ENCODE data around the gene FXN.
A peak's percentile ranks its signal among the peaks of the same experiment; 100 is the strongest.

FXN gene

DNA sequence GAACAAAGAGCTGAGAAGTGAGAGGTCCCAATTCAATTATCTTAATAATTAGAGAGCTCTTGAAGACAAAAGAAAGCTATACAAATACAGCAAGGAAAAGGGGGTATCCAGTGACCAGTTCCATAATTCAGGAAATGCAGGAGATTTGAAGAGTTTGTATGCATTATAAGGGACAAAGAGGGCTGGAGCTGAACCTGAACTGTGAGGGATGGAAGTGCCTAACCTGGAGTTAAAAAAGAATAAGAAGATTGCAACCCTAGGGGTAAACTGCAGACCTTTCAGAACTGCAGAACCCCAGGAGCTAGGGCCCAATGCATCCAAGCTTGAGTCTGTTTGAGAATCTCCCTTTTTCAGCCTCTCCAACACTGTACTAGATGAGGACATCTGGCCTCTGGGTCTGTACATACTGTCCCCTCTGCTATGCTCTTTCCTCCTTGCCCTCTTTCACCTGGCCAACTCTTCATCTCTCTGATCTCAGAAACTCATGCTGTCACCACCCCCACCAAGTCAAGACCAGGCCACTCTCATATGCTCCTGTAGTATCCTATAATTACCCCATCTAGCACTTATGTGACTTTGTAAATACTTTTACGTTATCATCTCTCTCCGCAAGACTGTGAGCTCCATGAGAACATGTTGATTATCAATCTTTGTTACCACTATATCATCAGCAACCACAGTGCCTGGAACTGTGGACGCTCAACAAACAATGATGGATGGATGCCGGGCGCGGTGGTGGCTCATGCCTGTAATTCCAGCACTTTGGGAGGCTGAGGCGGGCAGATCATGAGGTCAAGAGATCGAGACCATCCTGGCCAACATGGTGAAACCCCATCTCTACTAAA lies 15.0 kb upstream of the FXN start:
- Histone ChIP-seq H3K9ac (ENCODE audit: low read depth in 1 of 2, low read length in 2 of 2) (no peak overlapping the region), H3K27ac (ENCODE audit: low read depth, low read length) (no peak overlapping the region), H3K9me3 (ENCODE audit: control insufficient read depth in 1 of 2, low read length in 2 of 2) (no peaks in the 10 kb centered on the region), H3K36me3 (ENCODE audit: control insufficient read depth in 1 of 2, insufficient read depth in 2 of 2, low read length in 2 of 2) (no peaks in the 10 kb centered on the region), H3K27me3 (ENCODE audit: control insufficient read depth in 1 of 2, insufficient read depth in 2 of 2, low read length in 2 of 2) (no peaks in the 10 kb centered on the region), H3K4me3 (ENCODE audit: low read depth in 1 of 2, low read length in 2 of 2) (no peak overlapping the region), H3K4me1 (ENCODE audit: control insufficient read depth in 1 of 2, insufficient read depth in 2 of 2, low read length in 2 of 2) (peaks cover 0 to 8% of the 10 kb centered on the region in 2 donors)

DNA sequence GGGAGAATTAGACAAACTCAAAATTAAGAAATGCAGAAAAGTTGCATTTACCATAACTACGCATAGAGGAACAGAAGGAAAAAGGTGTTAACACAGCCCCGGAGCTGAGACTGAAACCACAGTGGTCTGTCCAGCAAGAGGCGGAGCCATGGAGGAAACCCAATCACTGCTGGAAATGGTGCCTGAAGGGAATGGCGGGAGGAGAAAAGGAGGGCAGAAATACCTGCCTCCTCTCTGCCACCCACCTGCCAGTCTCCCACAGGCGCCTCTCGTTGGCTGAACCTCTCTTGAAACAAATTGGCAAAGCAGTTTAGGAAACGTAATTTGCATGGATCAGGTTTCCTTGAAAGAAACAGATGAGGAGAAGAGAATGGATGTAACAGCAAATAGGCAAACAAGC lies 11.9 kb upstream of the FXN start:
- Histone ChIP-seq H3K27me3 (ENCODE audit: control insufficient read depth in 1 of 2, insufficient read depth in 2 of 2, low read length in 2 of 2) (no peaks in the 10 kb centered on the region), H3K4me3 (ENCODE audit: low read depth in 1 of 2, low read length in 2 of 2) (no peak overlapping the region), H3K27ac (ENCODE audit: low read depth, low read length) (no peak overlapping the region), H3K4me1 (ENCODE audit: control insufficient read depth in 1 of 2, insufficient read depth in 2 of 2, low read length in 2 of 2) (peaks cover 0 to 8% of the 10 kb centered on the region in 2 donors), H3K9ac (ENCODE audit: low read depth in 1 of 2, low read length in 2 of 2) (no peak overlapping the region), H3K36me3 (ENCODE audit: control insufficient read depth in 1 of 2, insufficient read depth in 2 of 2, low read length in 2 of 2) (no peaks in the 10 kb centered on the region), H3K9me3 (ENCODE audit: control insufficient read depth in 1 of 2, low read length in 2 of 2) (no peaks in the 10 kb centered on the region)

DNA sequence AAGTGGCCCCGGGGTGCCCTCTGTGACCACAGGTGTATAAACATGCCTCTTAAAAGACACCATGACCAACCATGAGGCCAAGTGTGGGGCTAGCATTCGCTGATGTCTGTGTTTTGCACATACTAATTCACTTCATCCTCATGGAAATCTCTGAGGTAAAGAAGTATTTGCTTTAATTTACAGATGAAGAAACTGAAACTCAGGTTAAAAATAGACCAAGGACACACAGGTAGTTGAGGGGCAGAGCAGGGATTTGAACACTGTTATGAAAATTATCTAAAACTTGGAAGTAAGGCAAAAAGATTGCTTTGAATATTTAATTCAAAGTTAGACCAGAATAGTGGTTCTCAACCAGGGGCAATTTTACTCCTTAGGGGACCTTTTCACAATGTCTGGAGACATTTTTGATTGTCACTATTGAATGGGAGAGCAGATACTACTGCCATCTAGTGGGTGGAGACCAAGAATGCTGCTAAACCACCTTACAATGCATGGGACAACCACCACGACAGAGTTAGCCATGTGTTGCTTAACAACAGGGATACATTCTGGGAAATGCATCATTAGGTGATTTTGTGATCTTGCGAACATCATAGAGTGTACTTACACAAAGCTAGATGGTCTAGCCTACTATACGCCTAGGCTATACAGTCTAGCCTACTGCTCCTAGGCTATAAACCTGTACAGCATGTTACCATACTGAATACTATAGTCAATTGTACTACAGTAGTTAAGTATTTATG lies 8.0 kb upstream of the FXN start:
- no peaks in the 10 kb centered on the region for H3K9me3 ChIP-seq (ENCODE audit: control insufficient read depth in 1 of 2, low read length in 2 of 2)
- no peaks in the 10 kb centered on the region for H3K36me3 ChIP-seq (ENCODE audit: control insufficient read depth in 1 of 2, insufficient read depth in 2 of 2, low read length in 2 of 2)
- H3K27ac ChIP-seq (ENCODE audit: low read depth, low read length): no peak overlapping the region
- H3K4me1 ChIP-seq (ENCODE audit: control insufficient read depth in 1 of 2, insufficient read depth in 2 of 2, low read length in 2 of 2): peaks cover 0 to 3% of the 10 kb centered on the region in 2 donors
- H3K27me3 ChIP-seq (ENCODE audit: control insufficient read depth in 1 of 2, insufficient read depth in 2 of 2, low read length in 2 of 2): no peaks in the 10 kb centered on the region
- no peak overlapping the region for H3K9ac ChIP-seq (ENCODE audit: low read depth in 1 of 2, low read length in 2 of 2)
- H3K4me3 ChIP-seq (ENCODE audit: low read depth in 1 of 2, low read length in 2 of 2): no peak overlapping the region

DNA sequence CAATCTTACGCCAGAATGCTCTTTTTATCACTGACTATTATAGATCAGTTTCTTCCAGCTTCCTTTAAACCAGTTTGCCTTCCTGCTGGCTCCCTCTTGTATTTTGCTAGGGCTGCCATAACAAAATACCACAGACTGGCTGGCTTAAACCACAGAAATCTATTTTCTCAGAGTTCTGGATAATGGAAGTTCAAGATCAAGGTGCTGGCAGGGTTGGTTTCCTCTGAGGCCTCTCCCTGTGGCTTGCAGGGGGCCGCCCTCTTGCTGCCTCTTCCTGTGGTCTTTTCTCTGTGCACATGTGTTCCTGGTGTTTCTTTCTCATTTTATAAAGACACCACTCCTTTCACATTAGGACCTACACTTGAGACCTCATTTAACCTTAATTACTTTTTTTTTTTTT lies 6.8 kb upstream of the FXN start:
- Histone ChIP-seq H3K9ac (ENCODE audit: low read depth in 1 of 2, low read length in 2 of 2) (no peak overlapping the region), H3K36me3 (ENCODE audit: control insufficient read depth in 1 of 2, insufficient read depth in 2 of 2, low read length in 2 of 2) (no peaks in the 10 kb centered on the region), H3K4me1 (ENCODE audit: control insufficient read depth in 1 of 2, insufficient read depth in 2 of 2, low read length in 2 of 2) (no peaks in the 10 kb centered on the region), H3K4me3 (ENCODE audit: low read depth in 1 of 2, low read length in 2 of 2) (no peak overlapping the region), H3K9me3 (ENCODE audit: control insufficient read depth in 1 of 2, low read length in 2 of 2) (no peaks in the 10 kb centered on the region), H3K27me3 (ENCODE audit: control insufficient read depth in 1 of 2, insufficient read depth in 2 of 2, low read length in 2 of 2) (no peaks in the 10 kb centered on the region), H3K27ac (ENCODE audit: low read depth, low read length) (no peak overlapping the region)

- no peak overlapping the region for H3K27ac ChIP-seq (ENCODE audit: low read depth, low read length)
- no peaks in the 10 kb centered on the region for H3K4me1 ChIP-seq (ENCODE audit: control insufficient read depth in 1 of 2, insufficient read depth in 2 of 2, low read length in 2 of 2)
- H3K4me3 ChIP-seq (ENCODE audit: low read depth in 1 of 2, low read length in 2 of 2): no peak overlapping the region
- no peaks in the 10 kb centered on the region for H3K36me3 ChIP-seq (ENCODE audit: control insufficient read depth in 1 of 2, insufficient read depth in 2 of 2, low read length in 2 of 2)
- no peak overlapping the region for H3K9ac ChIP-seq (ENCODE audit: low read depth in 1 of 2, low read length in 2 of 2)
- no peaks in the 10 kb centered on the region for H3K27me3 ChIP-seq (ENCODE audit: control insufficient read depth in 1 of 2, insufficient read depth in 2 of 2, low read length in 2 of 2)
- no peaks in the 10 kb centered on the region for H3K9me3 ChIP-seq (ENCODE audit: control insufficient read depth in 1 of 2, low read length in 2 of 2)
Measured at GRCh38 chr9:69029535-69029934, 6.0 kb upstream of the FXN start.

GRCh38 chr9:69030851-69031645 lies 4.5 kb upstream of the FXN start:
- H3K36me3 ChIP-seq (ENCODE audit: control insufficient read depth in 1 of 2, insufficient read depth in 2 of 2, low read length in 2 of 2): no peaks in the 10 kb centered on the region
- H3K27me3 ChIP-seq (ENCODE audit: control insufficient read depth in 1 of 2, insufficient read depth in 2 of 2, low read length in 2 of 2): no peaks in the 10 kb centered on the region
- no peak overlapping the region for H3K9ac ChIP-seq (ENCODE audit: low read depth in 1 of 2, low read length in 2 of 2)
- H3K4me1 ChIP-seq (ENCODE audit: control insufficient read depth in 1 of 2, insufficient read depth in 2 of 2, low read length in 2 of 2): peaks cover 4% of the 10 kb centered on the region in 2 donors
- H3K4me3 ChIP-seq (ENCODE audit: low read depth in 1 of 2, low read length in 2 of 2): no peak overlapping the region
- H3K9me3 ChIP-seq (ENCODE audit: control insufficient read depth in 1 of 2, low read length in 2 of 2): no peaks in the 10 kb centered on the region
- no peak overlapping the region for H3K27ac ChIP-seq (ENCODE audit: low read depth, low read length)

DNA sequence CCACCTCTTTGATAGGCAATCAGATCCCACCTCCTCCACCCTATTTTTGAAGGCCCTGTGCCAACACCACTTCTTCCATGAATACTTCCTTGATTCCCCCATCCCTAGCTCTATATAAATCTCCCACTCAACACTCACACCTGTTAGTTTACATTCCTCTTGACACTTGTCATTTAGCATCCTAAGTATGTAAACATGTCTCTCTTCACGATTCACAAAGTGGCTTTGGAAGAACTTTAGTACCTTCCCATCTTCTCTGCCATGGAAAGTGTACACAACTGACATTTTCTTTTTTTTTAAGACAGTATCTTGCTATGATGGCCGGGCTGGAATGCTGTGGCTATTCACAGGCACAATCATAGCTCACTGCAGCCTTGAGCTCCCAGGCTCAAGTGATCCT lies 1.5 kb upstream of the FXN start:
- H3K27ac ChIP-seq (ENCODE audit: low read depth, low read length): no peak overlapping the region
- no peak overlapping the region for H3K9ac ChIP-seq (ENCODE audit: low read depth in 1 of 2, low read length in 2 of 2)
- H3K4me3 ChIP-seq (ENCODE audit: low read depth in 1 of 2, low read length in 2 of 2): no peak overlapping the region
- no peaks in the 10 kb centered on the region for H3K9me3 ChIP-seq (ENCODE audit: control insufficient read depth in 1 of 2, low read length in 2 of 2)
- H3K4me1 ChIP-seq (ENCODE audit: control insufficient read depth in 1 of 2, insufficient read depth in 2 of 2, low read length in 2 of 2): peaks cover 11% of the 10 kb centered on the region in 2 donors
- H3K36me3 ChIP-seq (ENCODE audit: control insufficient read depth in 1 of 2, insufficient read depth in 2 of 2, low read length in 2 of 2): no peaks in the 10 kb centered on the region
- no peaks in the 10 kb centered on the region for H3K27me3 ChIP-seq (ENCODE audit: control insufficient read depth in 1 of 2, insufficient read depth in 2 of 2, low read length in 2 of 2)

DNA sequence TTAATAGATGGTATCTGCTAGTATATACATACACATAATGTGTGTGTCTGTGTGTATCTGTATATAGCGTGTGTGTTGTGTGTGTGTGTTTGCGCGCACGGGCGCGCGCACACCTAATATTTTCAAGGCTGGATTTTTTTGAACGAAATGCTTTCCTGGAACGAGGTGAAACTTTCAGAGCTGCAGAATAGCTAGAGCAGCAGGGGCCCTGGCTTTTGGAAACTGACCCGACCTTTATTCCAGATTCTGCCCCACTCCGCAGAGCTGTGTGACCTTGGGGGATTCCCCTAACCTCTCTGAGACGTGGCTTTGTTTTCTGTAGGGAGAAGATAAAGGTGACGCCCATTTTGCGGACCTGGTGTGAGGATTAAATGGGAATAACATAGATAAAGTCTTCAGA lies 757 bp downstream of the FXN start:
- peak overlapping the region; percentile 98 to 99 for H3K4me3 ChIP-seq (ENCODE audit: low read depth in 1 of 2, low read length in 2 of 2)
- peak overlapping the region; percentile 65 for H3K27ac ChIP-seq (ENCODE audit: low read depth, low read length)
- no peaks in the 10 kb centered on the region for H3K36me3 ChIP-seq (ENCODE audit: control insufficient read depth in 1 of 2, insufficient read depth in 2 of 2, low read length in 2 of 2)
- peak overlapping the region; percentile 80 to 98 for H3K9ac ChIP-seq (ENCODE audit: low read depth in 1 of 2, low read length in 2 of 2)
- H3K9me3 ChIP-seq (ENCODE audit: control insufficient read depth in 1 of 2, low read length in 2 of 2): no peaks in the 10 kb centered on the region
- no peaks in the 10 kb centered on the region for H3K27me3 ChIP-seq (ENCODE audit: control insufficient read depth in 1 of 2, insufficient read depth in 2 of 2, low read length in 2 of 2)
- H3K4me1 ChIP-seq (ENCODE audit: control insufficient read depth in 1 of 2, insufficient read depth in 2 of 2, low read length in 2 of 2): peaks cover 11% of the 10 kb centered on the region in 2 donors

GRCh38 chr9:69036799-69037198 lies 1.2 kb downstream of the FXN start:
- Histone ChIP-seq H3K4me1 (ENCODE audit: control insufficient read depth in 1 of 2, insufficient read depth in 2 of 2, low read length in 2 of 2) (peaks cover 11% of the 10 kb centered on the region in 2 donors), H3K36me3 (ENCODE audit: control insufficient read depth in 1 of 2, insufficient read depth in 2 of 2, low read length in 2 of 2) (no peaks in the 10 kb centered on the region), H3K27ac (ENCODE audit: low read depth, low read length) (no peak overlapping the region), H3K4me3 (ENCODE audit: low read depth in 1 of 2, low read length in 2 of 2) (peak overlapping the region; percentile 98 to 99), H3K27me3 (ENCODE audit: control insufficient read depth in 1 of 2, insufficient read depth in 2 of 2, low read length in 2 of 2) (no peaks in the 10 kb centered on the region), H3K9me3 (ENCODE audit: control insufficient read depth in 1 of 2, low read length in 2 of 2) (no peaks in the 10 kb centered on the region), H3K9ac (ENCODE audit: low read depth in 1 of 2, low read length in 2 of 2) (peak overlapping the region; percentile 80 to 98)

DNA sequence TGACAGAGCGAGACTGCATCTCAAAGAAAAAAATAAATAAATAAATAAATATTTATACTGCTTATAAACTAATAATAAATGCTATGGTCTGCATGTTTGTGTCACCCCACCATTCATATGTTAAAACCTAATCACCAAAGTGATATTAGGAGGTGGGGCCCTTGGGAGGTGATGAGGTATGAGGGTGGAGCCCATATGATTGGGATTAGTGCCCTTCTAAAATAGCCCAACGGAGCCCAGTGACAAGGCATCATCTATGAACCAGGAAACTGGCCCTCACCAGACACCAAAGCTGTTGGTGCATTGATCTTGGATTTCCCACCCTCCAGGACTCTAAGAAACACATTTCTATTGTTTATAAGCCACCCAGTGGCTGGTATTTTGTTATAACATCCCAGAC lies 5.1 kb downstream of the FXN start:
- no peak overlapping the region for H3K4me3 ChIP-seq (ENCODE audit: low read depth in 1 of 2, low read length in 2 of 2)
- no peaks in the 10 kb centered on the region for H3K9me3 ChIP-seq (ENCODE audit: control insufficient read depth in 1 of 2, low read length in 2 of 2)
- no peaks in the 10 kb centered on the region for H3K36me3 ChIP-seq (ENCODE audit: control insufficient read depth in 1 of 2, insufficient read depth in 2 of 2, low read length in 2 of 2)
- H3K27me3 ChIP-seq (ENCODE audit: control insufficient read depth in 1 of 2, insufficient read depth in 2 of 2, low read length in 2 of 2): no peaks in the 10 kb centered on the region
- no peak overlapping the region for H3K9ac ChIP-seq (ENCODE audit: low read depth in 1 of 2, low read length in 2 of 2)
- H3K4me1 ChIP-seq (ENCODE audit: control insufficient read depth in 1 of 2, insufficient read depth in 2 of 2, low read length in 2 of 2): peaks cover 12 to 14% of the 10 kb centered on the region in 2 donors
- H3K27ac ChIP-seq (ENCODE audit: low read depth, low read length): no peak overlapping the region

Data from duodenal mucosa (tissue), 2 donors.